HG03575 (cell line): Measurements from ENCODE around the gene LRCOL1.
"Not testable (repeated sequence)": the region's sequence is repeated elsewhere in the genome, so short reads cannot be mapped to it uniquely, and the experiment has no call there.

Experiments used
- ATAC-seq: cut with Tn5 transposase; IDR thresholded peaks from one replicate; pipeline ENCODE4 v1.9.1; 2021; ENCODE audit not compliant: unreplicated experiment, insufficient number of reproducible peaks, low FRiP score; ENCODE audit errors: extremely low read depth

Gene LRCOL1

GRCh38 chr12:132604668-132605441 lies 5.5 kb downstream of the LRCOL1 start:
- ATAC-seq, result no peak

- ATAC-seq, result no peak
Measured at GRCh38 chr12:132604151-132604618, 6.2 kb downstream of the LRCOL1 start.

GRCh38 chr12:132603240-132604150 lies 6.9 kb downstream of the LRCOL1 start:
- no peak for ATAC-seq

GRCh38 chr12:132602572-132603239 lies 7.7 kb downstream of the LRCOL1 start:
- ATAC-seq, result no peak

- ATAC-seq, result no peak
Measured at GRCh38 chr12:132601171-132601883, 9.1 kb downstream of the LRCOL1 start.

GRCh38 chr12:132600048-132601032 lies 10.0 kb downstream of the LRCOL1 start:
- no peak for ATAC-seq

GRCh38 chr12:132599502-132599901 lies 10.9 kb downstream of the LRCOL1 start:
- ATAC-seq, result not testable (repeated sequence)

- no peak for ATAC-seq
Measured at GRCh38 chr12:132597333-132598316, 12.8 kb downstream of the LRCOL1 start.

GRCh38 chr12:132596016-132596415 lies 14.4 kb downstream of the LRCOL1 start:
- no peak for ATAC-seq

GRCh38 chr12:132595183-132595582 lies 15.2 kb downstream of the LRCOL1 start:
- no peak for ATAC-seq

- no peak for ATAC-seq
Measured at GRCh38 chr12:132593938-132594358, 16.4 kb downstream of the LRCOL1 start.

GRCh38 chr12:132593521-132593920 lies 16.9 kb downstream of the LRCOL1 start:
- ATAC-seq, result no peak

- no peak for ATAC-seq
Measured at GRCh38 chr12:132593071-132593470, 17.3 kb downstream of the LRCOL1 start.

- ATAC-seq, result no peak
Measured at GRCh38 chr12:132592282-132592970, 18.0 kb downstream of the LRCOL1 start.

GRCh38 chr12:132591107-132591935 lies 19.1 kb downstream of the LRCOL1 start:
- ATAC-seq, result no peak
